Loucy (cell line): ENCODE measurements around the gene TIMM50.

Experiments used
- H2AFZ ChIP-seq: fragments of 200-600 bp; sonication (generic); 2 replicates; pipeline ENCODE4 v1.6.0; 2016; ENCODE audit warnings: antibody characterized with exemption, mild to moderate bottlenecking, low read length, moderate library complexity
- H3F3A ChIP-seq: fragments of 200-600 bp; 2 replicates; pipeline ENCODE4 v1.6.0; 2016; ENCODE audit warnings: antibody characterized with exemption, low read depth, mild to moderate bottlenecking
- H3K27me3 ChIP-seq: fragments of 200-600 bp; sonication (generic); 2 replicates; pipeline ENCODE4 v1.6.1; 2014; ENCODE audit warnings: low read length, mild to moderate bottlenecking; ENCODE audit not compliant: insufficient read depth, poor library complexity, severe bottlenecking
- H3K36me3 ChIP-seq: fragments of 200-600 bp; sonication (generic); 2 replicates; pipeline ENCODE4 v1.6.1; 2016; ENCODE audit warnings: low read length; ENCODE audit not compliant: insufficient read depth
- H3K4me1 ChIP-seq: fragments of 200-600 bp; sonication (generic); 2 replicates; pipeline ENCODE4 v1.5.1; 2014; ENCODE audit warnings: low read length, mild to moderate bottlenecking; ENCODE audit not compliant: insufficient read depth, poor library complexity, severe bottlenecking
- H3K4me2 ChIP-seq: fragments of 200-600 bp; sonication (generic); 2 replicates; pipeline ENCODE4 v1.6.0; 2014; ENCODE audit warnings: antibody characterized with exemption, low read length, low read depth, mild to moderate bottlenecking; ENCODE audit not compliant: poor library complexity, severe bottlenecking
- H3K4me3 ChIP-seq: fragments of 200-600 bp; sonication (generic); 2 replicates; pipeline ENCODE4 v1.5.1; 2014; ENCODE audit warnings: low read length, mild to moderate bottlenecking, mixed read lengths; ENCODE audit not compliant: poor library complexity, severe bottlenecking
- H3K79me2 ChIP-seq: fragments of 200-600 bp; sonication (generic); 2 replicates; pipeline ENCODE4 v1.6.1; 2014; ENCODE audit warnings: low read length; ENCODE audit not compliant: insufficient read depth
- H3K9ac ChIP-seq: fragments of 200-600 bp; sonication (generic); 2 replicates; pipeline ENCODE4 v1.6.0; 2014; ENCODE audit warnings: mild to moderate bottlenecking, low read depth, low read length, moderate library complexity; ENCODE audit not compliant: poor library complexity, severe bottlenecking
- H3K9me2 ChIP-seq: fragments of 200-600 bp; sonication (generic); replicated peaks from 2 replicates; pipeline ENCODE4 v1.6.1; 2016; ENCODE audit warnings: low read depth, low read length, mixed read lengths
- H3K9me3 ChIP-seq: fragments of 200-600 bp; sonication (generic); 2 replicates; pipeline ENCODE4 v1.6.1; 2014; ENCODE audit warnings: mild to moderate bottlenecking, antibody characterized with exemption, low read length, low read depth; ENCODE audit not compliant: insufficient read depth
- H4K20me1 ChIP-seq: fragments of 200-600 bp; sonication (generic); 2 replicates; pipeline ENCODE4 v1.6.0; 2014; ENCODE audit warnings: antibody characterized with exemption, low read length, mild to moderate bottlenecking; ENCODE audit not compliant: insufficient read depth, poor library complexity, severe bottlenecking
- EZH2phosphoT487 ChIP-seq: fragments of 200-600 bp; IDR thresholded peaks from 2 replicates; pipeline ENCODE4 v1.6.1; 2018; ENCODE audit warnings: antibody characterized with exemption, mild to moderate bottlenecking, moderate library complexity, borderline replicate concordance
- TF ChIP-seq, protein P1 (sequence below): fragments of 200-600 bp; sonication (generic); conservative IDR thresholded peaks from 2 replicates; pipeline ENCODE4 v1.5.1; 2014; ENCODE audit warnings: mild to moderate bottlenecking, antibody characterized with exemption, low read length

TIMM50 gene

DNA sequence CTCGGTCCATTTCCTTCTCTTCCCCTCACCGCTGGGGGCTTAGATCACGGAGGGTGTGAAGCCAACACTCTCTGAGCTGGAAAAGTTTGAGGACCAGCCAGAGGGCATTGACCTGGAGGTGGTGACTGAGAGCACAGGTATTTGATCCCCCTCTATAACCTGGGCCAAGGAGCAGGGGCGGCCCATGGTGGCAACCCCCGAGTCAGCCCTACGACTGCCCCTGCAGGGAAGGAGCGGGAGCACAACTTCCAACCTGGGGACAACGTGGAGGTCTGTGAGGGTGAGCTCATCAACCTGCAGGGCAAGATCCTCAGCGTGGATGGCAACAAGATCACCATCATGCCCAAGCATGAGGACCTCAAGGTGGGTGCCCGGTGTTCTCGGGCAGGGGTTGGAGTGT, 11.6 kb upstream of the TIMM50 start:
- H2AFZ ChIP-seq, result no peak overlapping the region
- H3K4me2 ChIP-seq, result no peak overlapping the region
- H3K9me3 ChIP-seq, result no peaks in the 10 kb centered on the region
- H4K20me1 ChIP-seq, result no peaks in the 10 kb centered on the region
- no peak overlapping the region for H3K9ac ChIP-seq
- H3K36me3 ChIP-seq, result peaks cover 95% of the 10 kb centered on the region
- no peaks in the 10 kb centered on the region for H3F3A ChIP-seq
- H3K4me1 ChIP-seq, result no peaks in the 10 kb centered on the region
- no peaks in the 10 kb centered on the region for H3K79me2 ChIP-seq
- H3K9me2 ChIP-seq, result no peaks in the 10 kb centered on the region
- TF ChIP-seq, protein P1, sequence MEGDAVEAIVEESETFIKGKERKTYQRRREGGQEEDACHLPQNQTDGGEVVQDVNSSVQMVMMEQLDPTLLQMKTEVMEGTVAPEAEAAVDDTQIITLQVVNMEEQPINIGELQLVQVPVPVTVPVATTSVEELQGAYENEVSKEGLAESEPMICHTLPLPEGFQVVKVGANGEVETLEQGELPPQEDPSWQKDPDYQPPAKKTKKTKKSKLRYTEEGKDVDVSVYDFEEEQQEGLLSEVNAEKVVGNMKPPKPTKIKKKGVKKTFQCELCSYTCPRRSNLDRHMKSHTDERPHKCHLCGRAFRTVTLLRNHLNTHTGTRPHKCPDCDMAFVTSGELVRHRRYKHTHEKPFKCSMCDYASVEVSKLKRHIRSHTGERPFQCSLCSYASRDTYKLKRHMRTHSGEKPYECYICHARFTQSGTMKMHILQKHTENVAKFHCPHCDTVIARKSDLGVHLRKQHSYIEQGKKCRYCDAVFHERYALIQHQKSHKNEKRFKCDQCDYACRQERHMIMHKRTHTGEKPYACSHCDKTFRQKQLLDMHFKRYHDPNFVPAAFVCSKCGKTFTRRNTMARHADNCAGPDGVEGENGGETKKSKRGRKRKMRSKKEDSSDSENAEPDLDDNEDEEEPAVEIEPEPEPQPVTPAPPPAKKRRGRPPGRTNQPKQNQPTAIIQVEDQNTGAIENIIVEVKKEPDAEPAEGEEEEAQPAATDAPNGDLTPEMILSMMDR, result no peak
- no peaks in the 10 kb centered on the region for H3K27me3 ChIP-seq
- no peak overlapping the region for H3K4me3 ChIP-seq

DNA sequence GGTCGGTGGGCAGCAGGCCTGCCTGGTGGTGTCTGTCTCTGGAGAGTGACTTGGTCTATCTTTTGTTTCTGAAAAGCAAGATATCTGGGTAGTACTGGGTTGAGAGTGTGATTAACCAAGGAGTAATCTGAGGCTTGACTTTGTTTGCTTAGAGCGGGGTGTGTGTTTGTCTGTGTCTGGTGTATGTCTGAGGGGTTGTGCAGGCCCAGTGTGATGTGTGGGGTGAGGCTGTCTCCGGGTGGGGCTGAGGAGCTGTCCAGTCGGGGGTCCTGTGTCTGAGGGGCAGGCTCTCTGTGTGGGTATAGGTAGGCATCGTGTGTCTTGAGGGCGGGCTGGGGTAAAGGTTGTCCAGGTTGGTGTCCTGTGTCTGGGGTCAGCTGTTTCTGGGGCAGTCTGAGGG, 11.1 kb upstream of the TIMM50 start:
- H3K9me2 ChIP-seq, result no peaks in the 10 kb centered on the region
- no peaks in the 10 kb centered on the region for H3K79me2 ChIP-seq
- no peak for TF ChIP-seq EZH2phosphoT487
- TF ChIP-seq, protein P1, result no peak
- H3K9me3 ChIP-seq, result no peaks in the 10 kb centered on the region
- peaks cover 96% of the 10 kb centered on the region for H3K36me3 ChIP-seq
- H3K27me3 ChIP-seq, result no peaks in the 10 kb centered on the region
- no peaks in the 10 kb centered on the region for H3F3A ChIP-seq
- no peak overlapping the region for H3K4me3 ChIP-seq
- no peak overlapping the region for H3K9ac ChIP-seq
- H2AFZ ChIP-seq, result no peak overlapping the region
- no peaks in the 10 kb centered on the region for H4K20me1 ChIP-seq
- no peak overlapping the region for H3K4me2 ChIP-seq
- no peaks in the 10 kb centered on the region for H3K4me1 ChIP-seq

DNA sequence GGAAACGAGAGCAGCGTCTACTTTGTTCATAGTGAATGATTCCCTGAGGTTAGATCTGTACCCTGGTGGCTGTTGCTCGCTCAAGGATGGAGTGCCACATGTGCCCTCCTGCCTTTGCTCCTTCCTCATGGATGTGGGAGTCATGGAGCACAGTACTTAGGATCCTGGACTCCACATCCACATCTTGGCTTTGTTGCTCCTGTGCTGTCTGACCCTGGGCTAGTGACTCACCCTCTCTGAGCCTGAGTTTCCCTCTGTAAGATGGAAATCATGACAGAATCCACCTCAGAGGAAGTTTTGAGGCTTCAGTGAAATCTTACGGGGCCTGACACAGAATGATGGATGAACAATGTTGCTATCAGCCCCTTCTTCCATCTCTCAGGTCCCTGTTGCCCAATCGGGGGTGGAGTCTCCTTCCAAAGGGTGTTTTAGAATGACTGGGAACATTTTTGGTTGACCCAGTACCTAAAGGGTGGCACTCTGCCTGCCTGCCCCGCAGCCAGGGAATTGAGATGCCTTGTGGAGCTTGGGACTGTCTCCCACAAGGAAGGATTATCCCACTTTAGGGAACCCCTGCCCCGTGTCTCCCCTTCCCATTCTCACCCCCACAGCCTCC, 9.8 kb upstream of the TIMM50 start:
- Histone ChIP-seq H2AFZ (no peak overlapping the region), H4K20me1 (no peaks in the 10 kb centered on the region), H3K9me2 (no peaks in the 10 kb centered on the region), H3K9ac (no peak overlapping the region), H3K9me3 (no peaks in the 10 kb centered on the region), H3K4me2 (no peak overlapping the region), H3K79me2 (no peaks in the 10 kb centered on the region), H3K4me3 (no peak overlapping the region), H3K4me1 (no peaks in the 10 kb centered on the region), H3K36me3 (peaks cover 92% of the 10 kb centered on the region; the same call in 1 of the 2 replicates), H3K27me3 (no peaks in the 10 kb centered on the region), H3F3A (no peaks in the 10 kb centered on the region)
- TF ChIP-seq, protein P1, result no peak
- no peak for TF ChIP-seq EZH2phosphoT487
